Ovary (tissue), 3 donors: Measurements from ENCODE around the gene MBD3L5.

Experiments used
- EP300 ChIP-seq: sonication (generic); formaldehyde crosslinking; IDR thresholded peaks from one replicate; pipeline ENCODE4 v1.6.1; 2017; ENCODE audit warnings: antibody characterized with exemption
- POLR2A ChIP-seq: fragments of 450-650 bp; IDR thresholded peaks from one replicate; pipeline ENCODE4 v1.6.1; 2017; ENCODE audit warnings: antibody characterized with exemption, mild to moderate bottlenecking, moderate library complexity
- TF ChIP-seq, protein P1 (sequence below), 3 donors: fragments of 450-650 bp in 2 of 3; fragments of 200-600 bp in 1 of 3; IDR thresholded peaks; one replicate each; pipeline versions ENCODE4 v1.5.1 to v1.8.0; 2016 to 2022; ENCODE audit warnings: antibody characterized with exemption in 3 of 3, mild to moderate bottlenecking in 1 of 3
- donor health status: DM: no; HTN: no; CAD: no.

- TF ChIP-seq POLR2A, result no peak
- TF ChIP-seq, protein P1, sequence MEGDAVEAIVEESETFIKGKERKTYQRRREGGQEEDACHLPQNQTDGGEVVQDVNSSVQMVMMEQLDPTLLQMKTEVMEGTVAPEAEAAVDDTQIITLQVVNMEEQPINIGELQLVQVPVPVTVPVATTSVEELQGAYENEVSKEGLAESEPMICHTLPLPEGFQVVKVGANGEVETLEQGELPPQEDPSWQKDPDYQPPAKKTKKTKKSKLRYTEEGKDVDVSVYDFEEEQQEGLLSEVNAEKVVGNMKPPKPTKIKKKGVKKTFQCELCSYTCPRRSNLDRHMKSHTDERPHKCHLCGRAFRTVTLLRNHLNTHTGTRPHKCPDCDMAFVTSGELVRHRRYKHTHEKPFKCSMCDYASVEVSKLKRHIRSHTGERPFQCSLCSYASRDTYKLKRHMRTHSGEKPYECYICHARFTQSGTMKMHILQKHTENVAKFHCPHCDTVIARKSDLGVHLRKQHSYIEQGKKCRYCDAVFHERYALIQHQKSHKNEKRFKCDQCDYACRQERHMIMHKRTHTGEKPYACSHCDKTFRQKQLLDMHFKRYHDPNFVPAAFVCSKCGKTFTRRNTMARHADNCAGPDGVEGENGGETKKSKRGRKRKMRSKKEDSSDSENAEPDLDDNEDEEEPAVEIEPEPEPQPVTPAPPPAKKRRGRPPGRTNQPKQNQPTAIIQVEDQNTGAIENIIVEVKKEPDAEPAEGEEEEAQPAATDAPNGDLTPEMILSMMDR (IDR thresholded peaks at IDR 0.05), result no peak
- TF ChIP-seq EP300, result no peak
Observed at GRCh38 chr19:7076151-7076550, 45.8 kb downstream of the MBD3L5 start.
